ENCODE measurements around the gene RFX2. TPM values are rescaled to one million over a fixed set of nuclear protein-coding genes. Genes with fewer than 3 reads are reported as not detected.
"Not testable (repeated sequence)": the region's sequence is repeated elsewhere in the genome, so short reads cannot be mapped to it uniquely, and the experiment has no call there.

Gene RFX2
- total RNA-seq, 2 donors from 2014 or later, result 10.5 to 11.5 TPM

- intact Hi-C loops (cut with DNase I), result no loop called here
- no peak for ATAC-seq
- DNase-seq, result no peak
Measured at GRCh38 chr19:6086068-6086788, 24.1 kb downstream of the RFX2 start.

- ATAC-seq (no peak), DNase-seq (no peak)
- intact Hi-C loops (cut with DNase I), result no loop called here
Measured at GRCh38 chr19:6084821-6085220, 25.5 kb downstream of the RFX2 start.

GRCh38 chr19:6079107-6079506, 31.2 kb downstream of the RFX2 start:
- ATAC-seq, result no peak
- DNase-seq, result no peak

GRCh38 chr19:6078068-6078467, 32.2 kb downstream of the RFX2 start:
- no peak for DNase-seq
- no peak for ATAC-seq
- intact Hi-C loops (cut with DNase I), result no loop called here

More at GRCh38 chr19:6079107-6079506, 31.2 kb downstream of the RFX2 start:
- intact Hi-C loops (cut with DNase I), result no loop called here

- DNase-seq (no peak), ATAC-seq (peak; percentile 62 to 82)
- intact Hi-C loops (cut with DNase I), result no loop called here
Measured at GRCh38 chr19:6076675-6077463, 33.4 kb downstream of the RFX2 start.

GRCh38 chr19:6076291-6076665, 34.0 kb downstream of the RFX2 start:
- no peak for DNase-seq
- intact Hi-C loops (cut with DNase I), result no loop called here
- peak in 1 of 2 donors; percentile 50 for ATAC-seq

GRCh38 chr19:6074709-6075403, 35.4 kb downstream of the RFX2 start:
- ATAC-seq, result no peak
- no peak for DNase-seq
- intact Hi-C loops (cut with DNase I), result no loop called here

GRCh38 chr19:6073858-6074708, 36.2 kb downstream of the RFX2 start:
- intact Hi-C loops (cut with DNase I), result no loop called here
- ATAC-seq (no peak), DNase-seq (no peak)

- ATAC-seq; intact Hi-C loops (cut with DNase I): not testable (repeated sequence)
Measured at GRCh38 chr19:6073233-6073632, 37.1 kb downstream of the RFX2 start.

GRCh38 chr19:6071875-6072274, 38.4 kb downstream of the RFX2 start:
- intact Hi-C loops (cut with DNase I), result no loop called here
- DNase-seq, result no peak
- ATAC-seq, result no peak

More at GRCh38 chr19:6073233-6073632, 37.1 kb downstream of the RFX2 start:
- DNase-seq, result not testable (repeated sequence)

- ATAC-seq, result no peak
- no peak for DNase-seq
- intact Hi-C loops (cut with DNase I), result no loop called here
Measured at GRCh38 chr19:6070720-6071485, 39.4 kb downstream of the RFX2 start.

GRCh38 chr19:6070207-6070681, 40.1 kb downstream of the RFX2 start:
- intact Hi-C loops (cut with DNase I), result no loop called here
- ATAC-seq (no peak), DNase-seq (no peak)

- no peak for ATAC-seq
- intact Hi-C loops (cut with DNase I), result loop anchor here in 1 of 2 donors (10.0 kb wide), 1 partner anchor 205 kb away; the partner anchor contains the start of gene MLLT1
- no peak for DNase-seq
Measured at GRCh38 chr19:6069268-6069791, 41.0 kb downstream of the RFX2 start.

GRCh38 chr19:6068711-6069110, 41.6 kb downstream of the RFX2 start:
- ATAC-seq, result peak in 1 of 2 donors; percentile 4
- intact Hi-C loops (cut with DNase I), result loop anchor here in 1 of 2 donors (10.0 kb wide), 1 partner anchor 206 kb away; the partner anchor contains the start of gene MLLT1
- DNase-seq, result peak; percentile 47

GRCh38 chr19:6067975-6068374, 42.3 kb downstream of the RFX2 start:
- DNase-seq, result no peak
- intact Hi-C loops (cut with DNase I), result loop anchor here in 1 of 2 donors (2.0 to 10.0 kb wide), 2 partner anchors 25 to 207 kb away; partner anchors contain the start of gene MLLT1
- no peak for ATAC-seq

- intact Hi-C loops (cut with DNase I), result loop anchor here in 1 of 2 donors (2.0 to 10.0 kb wide), 2 partner anchors 26 to 208 kb away; partner anchors contain the start of gene MLLT1
- DNase-seq (peak; percentile 99), ATAC-seq (peak; percentile 77 to 85)
Measured at GRCh38 chr19:6066661-6067646, 43.3 kb downstream of the RFX2 start.
